HG02938 (cell line): ENCODE data around the gene PARD6A.

ENCODE experiments used
- ATAC-seq: cut with Tn5 transposase; IDR thresholded peaks from one replicate; pipeline ENCODE4 v1.9.1; 2021; ENCODE audit warnings: mild to moderate bottlenecking, moderate library complexity; ENCODE audit not compliant: unreplicated experiment

PARD6A gene

GRCh38 chr16:67666032-67666551 lies 5.3 kb downstream of the PARD6A start:
- ATAC-seq = no peak

GRCh38 chr16:67666559-67667452 lies 6.0 kb downstream of the PARD6A start, which contains the start of the genes C16orf86 and ENKD1:
Gene C16orf86, plus strand, starts transcription at chr16:67666814. Its CDS starts 157 bp downstream, at chr16:67666971.
Gene ENKD1, minus strand, starts transcription at chr16:67666750. Its CDS starts 308 bp downstream, at chr16:67666442.
- ATAC-seq = peak; percentile 49

- ATAC-seq = no peak
These were observed 6.7 kb downstream of the PARD6A start for GRCh38 chr16:67667453-67667816.

GRCh38 chr16:67667817-67668494 lies 7.2 kb downstream of the PARD6A start:
- peak; percentile 66 for ATAC-seq

GRCh38 chr16:67668495-67669157 lies 7.9 kb downstream of the PARD6A start:
- ATAC-seq = no peak

GRCh38 chr16:67669499-67670101 lies 8.8 kb downstream of the PARD6A start:
- ATAC-seq = no peak

- ATAC-seq = no peak
These were observed 11.5 kb downstream of the PARD6A start for GRCh38 chr16:67672306-67672705.

- no peak for ATAC-seq
These were observed 12.2 kb downstream of the PARD6A start for GRCh38 chr16:67672739-67673662.

GRCh38 chr16:67673712-67674580 lies 13.2 kb downstream of the PARD6A start:
- ATAC-seq = no peak

- no peak for ATAC-seq
These were observed 14.3 kb downstream of the PARD6A start for GRCh38 chr16:67674851-67675578.

- no peak for ATAC-seq
These were observed 14.8 kb downstream of the PARD6A start for GRCh38 chr16:67675579-67675935.

GRCh38 chr16:67675999-67676398 lies 15.2 kb downstream of the PARD6A start:
- ATAC-seq = no peak

GRCh38 chr16:67676516-67676915 lies 15.8 kb downstream of the PARD6A start:
- no peak for ATAC-seq

GRCh38 chr16:67676939-67677338 lies 16.2 kb downstream of the PARD6A start:
- ATAC-seq = no peak

- no peak for ATAC-seq
These were observed 17.0 kb downstream of the PARD6A start for GRCh38 chr16:67677712-67678111.

GRCh38 chr16:67678354-67679023 lies 17.7 kb downstream of the PARD6A start:
- ATAC-seq = no peak
